HG03439 (cell line): Measurements from ENCODE around the gene R3HCC1L.

ENCODE experiments used
- ATAC-seq: cut with Tn5 transposase; IDR thresholded peaks from one replicate; pipeline ENCODE4 v1.9.1; 2021; ENCODE audit warnings: mild to moderate bottlenecking, moderate library complexity; ENCODE audit not compliant: unreplicated experiment

R3HCC1L gene

DNA sequence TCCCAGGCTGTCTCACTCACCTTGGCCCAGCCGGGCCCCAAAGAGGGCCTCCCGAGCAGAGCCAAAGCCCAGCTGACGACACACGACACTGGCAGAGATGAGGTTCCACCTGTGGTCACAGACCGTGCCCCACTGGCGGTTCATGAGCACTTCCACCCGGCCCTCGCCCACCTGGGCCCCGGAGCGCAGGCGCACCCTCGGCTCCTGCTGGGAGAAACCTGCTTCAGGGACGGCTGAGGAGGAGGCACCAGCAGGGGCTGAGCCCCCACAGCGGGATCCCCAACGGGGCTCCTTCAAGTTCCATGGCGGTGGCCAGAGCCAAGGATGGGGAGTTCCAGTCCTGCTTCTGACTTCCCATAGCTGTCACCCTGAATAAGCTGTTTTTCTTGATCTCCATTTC, 123.5 kb downstream of the R3HCC1L start:
- no peak for ATAC-seq

DNA sequence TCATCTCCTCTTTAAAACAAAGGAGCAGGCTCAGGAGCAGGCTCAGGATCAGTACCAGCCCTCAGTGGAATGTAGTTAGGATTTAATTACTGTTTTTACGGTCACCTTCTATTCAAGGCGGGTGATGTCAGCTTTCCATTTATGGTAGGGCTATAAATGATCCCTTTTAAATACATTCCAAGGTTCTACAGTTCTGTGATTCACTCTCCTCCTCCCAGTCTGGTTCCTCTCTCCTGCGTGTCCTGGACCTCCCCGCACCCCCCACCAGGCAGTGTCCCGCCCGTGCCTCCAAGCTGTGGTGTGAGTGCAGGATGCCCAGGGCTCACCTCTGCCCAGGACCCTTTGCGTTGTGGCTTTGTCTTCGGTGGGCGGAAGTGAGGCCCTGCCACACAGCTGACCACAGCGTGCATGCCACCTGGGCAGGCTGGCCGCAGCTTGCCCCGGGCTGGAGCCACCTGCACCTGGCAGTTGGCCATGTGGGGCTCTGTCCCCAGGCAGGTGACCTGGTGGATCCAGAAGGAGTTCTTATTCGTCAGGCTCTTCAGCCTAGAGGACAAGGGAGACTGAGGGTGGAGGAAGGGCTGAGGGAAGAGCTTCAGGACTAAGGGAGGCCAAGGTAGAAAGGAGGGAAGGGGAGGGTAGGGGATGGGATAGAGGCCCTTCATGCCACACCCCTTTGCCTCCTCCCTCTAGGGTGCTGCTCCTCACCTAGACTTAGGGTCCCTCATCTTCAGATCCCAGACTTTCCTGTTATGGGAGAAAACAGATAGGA, 124.4 kb downstream of the R3HCC1L start:
- no peak for ATAC-seq

DNA sequence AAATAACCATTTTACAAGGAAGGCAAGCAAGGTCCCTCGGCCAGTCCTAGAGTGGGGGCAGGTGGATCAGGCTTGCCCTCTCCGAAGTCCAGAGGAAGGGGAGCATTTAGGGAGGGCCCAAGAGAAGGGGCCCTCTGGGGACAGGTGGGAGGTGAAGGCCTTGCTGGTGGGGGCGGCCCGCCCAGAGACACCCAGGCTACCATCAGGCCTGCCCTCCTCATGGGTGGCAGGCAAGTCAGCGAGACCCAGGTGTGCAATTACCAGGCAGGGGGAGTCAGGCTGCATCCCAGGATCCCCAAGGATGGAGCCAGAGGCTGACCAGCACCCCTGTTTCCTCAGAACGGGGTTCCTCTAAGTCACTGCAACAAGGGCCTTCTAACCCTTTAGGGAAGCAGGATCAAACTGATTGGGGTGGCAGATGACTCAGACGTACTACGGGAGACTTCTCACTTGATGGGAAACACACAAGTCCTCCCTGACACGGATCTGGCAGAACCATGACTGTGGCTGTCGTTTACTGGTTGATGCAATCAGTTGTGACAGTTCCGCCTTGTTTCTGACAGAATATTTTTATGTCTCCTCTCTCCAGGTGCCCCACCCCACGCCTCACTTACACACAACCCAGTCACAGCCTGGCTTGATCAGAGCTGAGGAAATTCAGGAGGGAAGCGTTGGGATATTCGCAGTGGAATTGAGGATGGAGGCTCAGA, 125.3 kb downstream of the R3HCC1L start:
- ATAC-seq = no peak

GRCh38 chr10:98260350-98260749, 125.9 kb downstream of the R3HCC1L start:
- ATAC-seq = no peak

- ATAC-seq = no peak
Measured at GRCh38 chr10:98260752-98261151, 126.3 kb downstream of the R3HCC1L start.

DNA sequence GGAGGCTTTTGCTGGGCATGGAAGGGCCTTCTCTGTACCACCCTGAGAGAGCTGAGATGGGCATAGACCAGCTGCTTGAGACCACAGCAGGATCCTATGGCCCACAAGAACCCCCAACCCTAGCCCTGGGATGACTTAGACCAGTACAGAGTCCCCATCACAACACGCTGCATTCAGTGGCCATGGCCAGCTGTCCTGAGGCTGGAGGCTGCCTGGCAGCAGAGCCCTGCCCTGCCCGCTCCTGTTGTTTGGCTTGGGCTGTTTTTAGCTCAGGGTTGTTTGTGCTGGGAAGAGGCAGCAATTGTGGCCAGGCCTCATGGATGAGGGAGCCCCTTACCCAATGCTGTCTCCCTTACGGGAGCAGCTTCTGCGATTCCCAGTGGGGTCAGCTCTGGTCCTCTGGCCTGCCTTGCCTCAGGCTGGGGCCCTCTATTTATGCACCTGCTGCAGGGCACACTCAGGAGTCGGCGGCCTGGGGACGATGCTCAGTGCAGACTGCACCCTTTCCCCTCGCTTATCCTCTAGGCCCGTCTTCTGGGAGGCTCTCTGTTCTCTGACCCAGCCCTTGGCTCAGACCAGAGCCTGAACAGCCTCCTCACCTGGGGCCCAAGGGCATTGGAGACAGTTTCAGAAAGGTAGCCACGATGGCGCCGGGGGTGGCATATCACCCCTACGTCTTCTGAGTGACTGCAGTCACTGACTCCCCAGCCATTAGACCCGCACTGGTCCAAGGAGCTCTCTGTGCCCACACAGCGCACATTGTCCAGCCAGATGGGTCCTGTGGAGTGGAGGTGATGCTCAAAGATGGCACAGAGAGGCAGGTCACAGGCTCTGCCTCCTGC, 127.2 kb downstream of the R3HCC1L start:
- no peak for ATAC-seq

DNA sequence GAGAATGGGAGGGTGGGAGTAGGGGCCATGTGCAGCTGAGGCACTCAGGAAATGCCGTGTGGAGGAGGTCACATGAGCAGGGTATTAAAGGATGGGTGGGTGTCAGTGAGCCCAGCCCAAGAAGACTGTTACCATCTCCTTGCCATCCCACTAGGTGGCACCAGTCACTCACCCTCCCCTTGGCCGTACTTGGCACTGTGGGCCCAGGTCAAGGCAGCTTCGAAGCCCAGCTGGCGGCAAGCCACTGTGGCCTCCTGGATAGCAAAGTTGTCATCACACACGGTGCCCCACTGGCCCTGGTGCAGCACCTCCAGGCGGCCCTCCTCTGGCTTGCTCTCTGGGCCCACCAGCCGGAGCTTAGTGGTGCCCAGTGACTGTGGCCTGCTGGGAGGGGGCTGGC, 128.1 kb downstream of the R3HCC1L start:
- no peak for ATAC-seq

DNA sequence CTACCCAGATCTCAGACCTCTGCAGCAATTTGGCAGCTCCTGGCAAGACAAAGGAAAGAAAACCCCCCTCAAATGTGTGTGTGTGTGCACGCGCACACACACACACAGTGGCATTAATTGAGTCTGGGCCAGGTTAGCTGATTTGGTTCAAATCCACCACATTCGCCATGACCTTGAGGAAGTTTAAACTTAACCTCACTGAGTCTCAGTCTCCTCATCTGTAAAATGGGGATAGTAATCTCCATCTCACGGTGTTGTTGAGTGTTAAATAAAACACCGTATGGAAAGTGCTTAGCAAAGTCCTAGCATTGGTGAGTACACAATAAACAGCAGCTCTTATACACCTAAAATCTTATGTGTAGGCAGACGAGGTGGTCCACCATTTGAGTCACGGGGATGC, 128.6 kb downstream of the R3HCC1L start:
- ATAC-seq = no peak

- no peak for ATAC-seq
Measured at GRCh38 chr10:98264378-98265065, 130.1 kb downstream of the R3HCC1L start.

- no peak for ATAC-seq
Measured at GRCh38 chr10:98265403-98266378, 131.2 kb downstream of the R3HCC1L start.

GRCh38 chr10:98266647-98267046, 132.2 kb downstream of the R3HCC1L start:
- no peak for ATAC-seq

- ATAC-seq = no peak
Measured at GRCh38 chr10:98267069-98267893, 132.8 kb downstream of the R3HCC1L start.

DNA sequence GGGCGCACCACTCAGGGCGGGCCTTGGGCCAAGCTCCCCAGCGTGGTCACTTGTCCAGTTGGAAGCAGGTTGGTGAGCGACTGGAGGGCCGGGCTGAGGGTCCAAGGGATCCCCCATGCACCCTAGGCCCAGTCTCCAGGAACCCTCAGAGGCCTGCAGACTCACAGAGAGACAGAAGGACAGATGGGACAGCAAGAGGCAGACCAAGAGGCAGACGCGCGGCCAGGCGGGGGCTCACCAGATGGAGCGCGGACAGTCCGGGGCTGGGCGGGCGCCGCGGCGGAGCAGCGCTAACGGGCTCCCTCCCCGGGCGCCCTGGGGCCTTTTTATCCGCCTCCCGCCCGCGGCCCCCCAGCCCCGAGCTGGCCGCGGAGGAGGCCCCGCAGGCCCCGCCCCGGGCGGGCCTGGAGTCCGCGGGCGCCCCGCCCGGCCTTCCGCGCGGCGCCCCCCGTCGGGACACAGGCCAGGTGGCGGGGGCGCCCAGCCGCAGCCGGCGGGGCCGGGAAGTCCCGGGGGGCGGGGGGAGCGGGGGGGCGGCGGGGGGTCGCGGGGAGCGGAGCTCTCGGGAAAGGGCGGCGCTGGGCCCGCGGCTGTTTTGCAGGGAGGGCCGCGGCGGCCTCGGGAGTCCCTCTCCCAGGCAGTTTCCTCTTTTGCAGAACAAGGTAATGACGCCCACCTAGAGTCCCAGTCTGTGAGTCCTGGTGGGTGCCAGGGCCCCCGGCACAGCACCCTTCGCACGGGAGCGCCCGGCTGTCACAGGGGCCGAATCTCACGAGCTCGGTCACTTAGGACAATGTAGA, 133.6 kb downstream of the R3HCC1L start, which contains the start of gene LOXL4:
Gene LOXL4 (minus strand): TSS at position 301 of the 800 bp plus-strand sequence. CDS start 5,175 bp downstream, outside the sequence.
- ATAC-seq = no peak

GRCh38 chr10:98268694-98269431, 134.4 kb downstream of the R3HCC1L start:
- no peak for ATAC-seq

DNA sequence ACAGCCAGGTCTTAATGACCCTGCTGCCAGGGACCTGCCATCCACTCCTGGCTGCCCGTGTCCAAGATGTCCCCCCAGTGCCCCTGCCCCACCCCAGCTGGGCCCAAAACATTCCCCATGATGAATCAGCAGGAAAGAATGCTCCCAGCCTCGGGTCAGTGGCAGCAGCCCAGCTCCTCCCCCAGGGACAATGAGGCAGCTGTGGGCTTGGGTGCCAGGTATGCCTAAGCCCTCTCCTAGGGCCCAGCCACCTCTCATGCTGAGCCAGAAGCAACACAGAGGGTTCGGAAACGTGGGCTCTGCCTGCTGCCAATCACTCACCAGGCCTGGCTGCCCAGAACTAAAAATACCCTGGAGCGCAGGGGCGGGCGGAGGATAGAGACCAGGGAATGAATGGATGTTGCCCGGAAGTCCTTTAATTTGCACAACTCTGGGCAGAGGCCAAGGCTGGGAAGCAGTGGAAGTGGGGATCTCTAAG, 135.0 kb downstream of the R3HCC1L start:
- ATAC-seq = no peak

DNA sequence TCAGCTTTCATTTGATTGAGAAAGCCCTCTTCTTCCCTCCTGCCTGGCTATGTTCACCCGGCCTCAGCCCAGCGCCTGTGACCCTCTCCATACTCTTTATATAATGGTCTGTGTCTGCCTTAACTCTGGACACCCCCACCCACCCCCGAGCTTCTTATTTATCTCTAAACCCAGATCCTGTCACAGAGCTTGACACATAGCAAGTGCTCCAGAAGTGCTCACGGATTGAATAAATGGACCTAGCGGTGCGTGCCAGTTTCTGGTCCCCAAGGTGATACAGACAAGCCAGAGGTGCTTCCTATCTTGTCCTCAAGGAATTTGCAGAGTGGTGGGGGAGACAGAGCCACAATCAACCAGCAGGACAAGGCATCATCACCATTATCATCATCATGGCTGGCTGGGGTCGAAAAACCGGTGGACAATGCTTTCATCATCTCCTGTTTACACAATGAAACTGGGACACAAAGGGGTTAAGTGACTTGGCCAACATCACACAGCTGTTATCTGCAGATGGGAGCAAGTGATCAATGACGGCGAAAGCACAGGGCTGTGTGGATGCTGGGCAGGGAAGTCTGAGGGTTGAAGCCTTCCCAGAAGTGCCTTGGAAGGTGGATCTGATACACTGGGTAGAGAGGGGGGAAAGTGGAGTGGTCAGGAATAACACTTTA, 135.8 kb downstream of the R3HCC1L start:
- no peak for ATAC-seq

- no peak for ATAC-seq
Measured at GRCh38 chr10:98270786-98271185, 136.3 kb downstream of the R3HCC1L start.
